ENCODE data around the gene KCNQ5. TPM values are rescaled to one million over a fixed set of nuclear protein-coding genes. Genes with fewer than 3 reads are reported as not detected.

KCNQ5 gene
- total and polyA plus RNA-seq, 2 of the 8 experiments (the other 6 are each of a cell fraction or from before 2014, with no cell fraction given) = 0.83 to 1.2 TPM

DNA sequence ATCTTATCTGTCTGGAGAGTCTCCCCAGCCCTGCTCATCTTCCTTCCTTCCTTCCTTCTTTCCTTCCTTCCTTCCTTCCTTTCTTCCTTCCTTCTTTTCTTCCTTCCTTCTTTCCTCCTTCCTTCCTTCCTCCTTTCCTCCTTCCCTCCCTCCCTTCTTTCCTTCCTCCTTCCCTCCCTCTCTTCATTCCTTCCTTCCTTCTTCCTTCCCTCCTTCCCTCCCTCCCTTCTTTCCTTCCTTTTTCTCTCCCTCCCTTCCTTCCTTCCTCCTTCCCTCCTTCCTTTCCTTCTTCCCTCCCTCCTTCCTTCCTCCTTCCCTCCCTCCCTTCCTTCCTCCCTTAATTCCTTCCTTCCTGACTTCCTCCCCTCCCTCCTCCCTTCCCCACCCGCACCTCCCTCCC is 319.4 kb downstream of the KCNQ5 start (continued):
- no peak for TF ChIP-seq TAF7 (optimal IDR thresholded peaks at IDR 0.05; ENCODE audit: borderline replicate concordance, low read depth, low read length)
- no peak for TF ChIP-seq NRF1 (IDR thresholded peaks at IDR 0.05; ENCODE audit: low read depth, low read length)
- TF ChIP-seq, protein P1, sequence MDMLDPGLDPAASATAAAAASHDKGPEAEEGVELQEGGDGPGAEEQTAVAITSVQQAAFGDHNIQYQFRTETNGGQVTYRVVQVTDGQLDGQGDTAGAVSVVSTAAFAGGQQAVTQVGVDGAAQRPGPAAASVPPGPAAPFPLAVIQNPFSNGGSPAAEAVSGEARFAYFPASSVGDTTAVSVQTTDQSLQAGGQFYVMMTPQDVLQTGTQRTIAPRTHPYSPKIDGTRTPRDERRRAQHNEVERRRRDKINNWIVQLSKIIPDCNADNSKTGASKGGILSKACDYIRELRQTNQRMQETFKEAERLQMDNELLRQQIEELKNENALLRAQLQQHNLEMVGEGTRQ (IDR thresholded peaks at IDR 0.05; ENCODE audit: low read length) = no peak
- TF ChIP-seq CHD1 (IDR thresholded peaks at IDR 0.05; ENCODE audit: low read depth, low read length) = no peak
- no peak for TF ChIP-seq CEBPB (IDR thresholded peaks at IDR 0.05; ENCODE audit: low read depth, low read length)
- no peak for TF ChIP-seq POU5F1 (IDR thresholded peaks at IDR 0.05; ENCODE audit: low read depth, low read length)

Data from H1 (cell line).